Prostate gland (tissue), 2 donors: ENCODE measurements around the gene ADO. TPM values are rescaled to one million over a fixed set of nuclear protein-coding genes. Genes with fewer than 3 reads are reported as not detected.

Experiments
- DNase-seq: peaks from one replicate; pipeline ENCODE4 v3.0.0-alpha.2; 2019; ENCODE audit warnings: low spot score
- H3K27ac ChIP-seq, 2 donors: fragments of 200-600 bp; sonication (generic); 2 replicates each; pipeline ENCODE4 v1.5.1; 2017 to 2019
- H3K27me3 ChIP-seq: fragments of 200-600 bp; sonication (generic); replicated peaks from 2 replicates; pipeline ENCODE4 v1.5.1; 2019; ENCODE audit not compliant: insufficient read depth
- H3K36me3 ChIP-seq, 2 donors: fragments of 200-600 bp; sonication (generic); 1 replicate in 1 of 2; 2 replicates in 1 of 2; pipeline versions ENCODE4 v1.5.1 to v1.8.1; 2017 to 2019
- H3K4me1 ChIP-seq: fragments of 200-600 bp; sonication (generic); replicated peaks from 2 replicates; pipeline ENCODE4 v1.5.1; 2019
- H3K4me3 ChIP-seq, 2 donors: fragments of 200-600 bp; sonication (generic); 2 replicates each; pipeline ENCODE4 v1.5.1; 2017 to 2019
- H3K9me3 ChIP-seq: fragments of 200-600 bp; sonication (generic); 2 replicates; pipeline ENCODE4 v1.5.1; 2017
- CTCF ChIP-seq, 4 experiments: fragments of 200-600 bp in 2 of 4; fragments of 450-650 bp in 2 of 4; sonication (generic) in 2 of 4; IDR thresholded peaks; 1 replicate in 3 of 4; 2 replicates in 1 of 4; pipeline ENCODE4 v1.5.1; 2016 to 2019; ENCODE audit warnings: antibody characterized with exemption in 4 of 4, mild to moderate bottlenecking in 2 of 4, moderate library complexity in 2 of 4
- POLR2A ChIP-seq: fragments of 450-650 bp; IDR thresholded peaks from one replicate; pipeline ENCODE4 v1.6.1; 2016; ENCODE audit warnings: antibody characterized with exemption, mild to moderate bottlenecking
- POLR2AphosphoS5 ChIP-seq: sonication (generic); formaldehyde crosslinking; IDR thresholded peaks from one replicate; pipeline ENCODE4 v1.6.1; 2017; ENCODE audit warnings: antibody characterized with exemption
- WGBS: methylation state at CpG from one replicate; pipeline ENCODE4 v1.1.5; 2018; 5-methylcytosine and 5-hydroxymethylcytosine counted together
- intact Hi-C: fragments of 100-400 bp; cut with DNase I; formaldehyde crosslinking; loops from one replicate; pipeline ENCODE4 v1.14.2; 2022
- total RNA-seq, 2 donors: library from RNA; depleted of rRNA; stranded (reverse); fragments of >200 nt; gene quantifications; one replicate each; pipeline ENCODE4 v1.1.0, GENCODE V29; 2016

Gene ADO
- total RNA-seq, 2 donors from 2014 or later: 25.0 to 37.4 TPM

- intact Hi-C loops: no loop called here
- Histone ChIP-seq H3K27me3 (peaks cover 9% of the 10 kb centered on the region), H3K4me3 (no peak overlapping the region), H3K4me1 (peaks cover 3% of the 10 kb centered on the region), H3K36me3 (no peaks in the 10 kb centered on the region), H3K9me3 (no peaks in the 10 kb centered on the region), H3K27ac (no peak overlapping the region)
- no peak for DNase-seq
- TF ChIP-seq POLR2A (no peak), CTCF (IDR thresholded peaks at IDR 0.05) (no peak), POLR2AphosphoS5 (no peak)
- WGBS: 84% methylated on average over 10 of the region's 10 CpGs
These were observed 6.8 kb downstream of the ADO start for GRCh38 chr10:62811159-62811875.

GRCh38 chr10:62812672-62813439 is 8.3 kb downstream of the ADO start:
- Histone ChIP-seq H3K4me3 (no peak overlapping the region), H3K36me3 (no peaks in the 10 kb centered on the region), H3K27me3 (peaks cover 9% of the 10 kb centered on the region), H3K4me1 (peaks cover 3% of the 10 kb centered on the region), H3K27ac (no peak overlapping the region), H3K9me3 (no peaks in the 10 kb centered on the region)
- TF ChIP-seq POLR2A (no peak), POLR2AphosphoS5 (no peak), CTCF (IDR thresholded peaks at IDR 0.05) (no peak)
- DNase-seq: no peak
- intact Hi-C loops: no loop called here
- WGBS: 90% methylated on average over 12 of the region's 13 CpGs

- Histone ChIP-seq H3K27me3 (peaks cover 9% of the 10 kb centered on the region), H3K36me3 (no peaks in the 10 kb centered on the region), H3K4me3 (no peak overlapping the region), H3K4me1 (peaks cover 5% of the 10 kb centered on the region), H3K27ac (no peak overlapping the region), H3K9me3 (no peaks in the 10 kb centered on the region)
- intact Hi-C loops: no loop called here
- no peak for DNase-seq
- TF ChIP-seq POLR2A (no peak), POLR2AphosphoS5 (no peak), CTCF (IDR thresholded peaks at IDR 0.05) (no peak)
- 94% methylated on average over 13 of the region's 27 CpGs for WGBS
These were observed 8.9 kb downstream of the ADO start for GRCh38 chr10:62813453-62813852.

GRCh38 chr10:62813981-62814380 is 9.5 kb downstream of the ADO start:
- H3K9me3 ChIP-seq: no peaks in the 10 kb centered on the region
- WGBS: 90% methylated on average over 5 of the region's 5 CpGs
- no peak overlapping the region for H3K27ac ChIP-seq
- intact Hi-C loops: no loop called here
- H3K4me1 ChIP-seq: peaks cover 6% of the 10 kb centered on the region
- H3K36me3 ChIP-seq: no peaks in the 10 kb centered on the region
- H3K27me3 ChIP-seq: peaks cover 9% of the 10 kb centered on the region
- no peak overlapping the region for H3K4me3 ChIP-seq
- no peak for DNase-seq
- TF ChIP-seq CTCF (IDR thresholded peaks at IDR 0.05) (no peak), POLR2AphosphoS5 (no peak), POLR2A (no peak)
